K562 (cell line): ENCODE measurements around the gene BARX2. TPM values are rescaled to one million over a fixed set of nuclear protein-coding genes. Genes with fewer than 3 reads are reported as not detected.

Source experiments
- ATAC-seq: fragments of 200-7000 bp; cut with Tn5 transposase; 3 replicates; pipeline ENCODE4 v1.9.1; 2020; ENCODE audit warnings: moderate library complexity
- BruUV-seq: library from RNA; stranded (reverse); fragments of 400-500 nt; replicated peaks from 2 replicates; lab custom pipeline; 2021; lab: Mats Ljungman, UMichigan
- CTCF ChIA-PET: fragments of 300-600 bp; formaldehyde crosslinking; extraction: SDS; loops from one replicate; lab custom pipeline; 2021; ENCODE audit warnings: low intra/inter-chr PET ratio; lab: Yijun Ruan, JAX
- POLR2A ChIA-PET: fragments of 300-600, 350-650 bp; sonication (Branson Sonifier 250); formaldehyde crosslinking; extraction: SDS; loops from one replicate; lab custom pipeline; 2021; ENCODE audit warnings: antibody characterized with exemption, inconsistent platforms; lab: Yijun Ruan, JAX
- DNase-seq, 4 experiments: peaks; one replicate each; pipeline versions ENCODE4 v3.0.0 to v3.0.0-alpha.2; 2011 to 2018; ENCODE audit warnings: low spot score in 3 of 4, mixed read lengths in 3 of 4; ENCODE audit errors: extremely low read depth in 1 of 4
- FAIRE-seq: peaks from 2 replicates; lab custom pipeline; 2011; peaks lifted over from hg19 to GRCh38; lab: Jason Lieb, UNC
- H2AFZ ChIP-seq: 2 replicates; pipeline ENCODE4 v1.6.0; 2011; ENCODE audit warnings: low read depth, low read length, control low read depth, inconsistent platforms
- H3K27ac ChIP-seq: fragments of 200-600 bp; 3 replicates; pipeline ENCODE4 v1.8.0; 2011; ENCODE audit warnings: low read depth, mild to moderate bottlenecking, control low read depth, inconsistent platforms, low read length, moderate library complexity, mixed read lengths; ENCODE audit errors: extremely low read depth
- H3K27me3 ChIP-seq, 2 experiments: fragments of 300-600 bp in 1 of 2; 2 replicates in 1 of 2; 3 replicates in 1 of 2; pipeline versions ENCODE4 v1.6.0 to v1.8.0; 2011; ENCODE audit warnings: inconsistent platforms in 2 of 2, low read length in 2 of 2, mild to moderate bottlenecking in 1 of 2, mixed read lengths in 1 of 2, moderate library complexity in 1 of 2; ENCODE audit not compliant: control insufficient read depth in 2 of 2, insufficient read depth in 2 of 2
- H3K36me3 ChIP-seq: fragments of 300-600 bp; 3 replicates; pipeline ENCODE4 v1.8.0; 2011; ENCODE audit warnings: mild to moderate bottlenecking, low read length, inconsistent platforms; ENCODE audit not compliant: control insufficient read depth, insufficient read depth
- H3K4me1 ChIP-seq, 2 experiments: fragments of 200-600 bp in 1 of 2; replicated peaks in 1 of 2; 2 replicates in 1 of 2; 3 replicates in 1 of 2; pipeline versions ENCODE4 v1.5.1 to v1.8.0; 2011; ENCODE audit warnings: inconsistent platforms in 2 of 2, low read length in 2 of 2, mild to moderate bottlenecking in 1 of 2, mixed read lengths in 1 of 2, moderate library complexity in 1 of 2; ENCODE audit not compliant: control insufficient read depth in 2 of 2, insufficient read depth in 2 of 2
- H3K4me2 ChIP-seq: 2 replicates; pipeline ENCODE4 v1.6.1; 2011; ENCODE audit warnings: low read length, control low read depth, inconsistent platforms, mixed read lengths; ENCODE audit not compliant: insufficient read depth
- H3K4me3 ChIP-seq: fragments of 200-600 bp; sonication (generic), shearing (Covaris generic); 2 replicates; pipeline ENCODE4 v1.5.1; 2016; ENCODE audit warnings: control low read depth, inconsistent platforms
- H3K79me2 ChIP-seq: fragments of 200-600 bp; 3 replicates; pipeline ENCODE4 v1.8.0; 2011; ENCODE audit warnings: low read length, inconsistent platforms; ENCODE audit not compliant: control insufficient read depth, insufficient read depth
- H3K9ac ChIP-seq, 2 experiments: 2 replicates each; pipeline versions ENCODE4 v1.6.0 to v1.6.1; 2011; ENCODE audit warnings: low read depth in 2 of 2, low read length in 2 of 2, control low read depth in 1 of 2, inconsistent platforms in 1 of 2, mild to moderate bottlenecking in 1 of 2, mixed read lengths in 1 of 2; ENCODE audit not compliant: insufficient read depth in 1 of 2
- H3K9me1 ChIP-seq: one replicate; pipeline ENCODE4 v1.6.0; 2011; ENCODE audit warnings: inconsistent platforms, mild to moderate bottlenecking, low read length, moderate library complexity; ENCODE audit not compliant: control insufficient read depth, insufficient read depth
- H3K9me3 ChIP-seq: replicated peaks from 2 replicates; pipeline ENCODE4 v1.5.1; 2011; ENCODE audit warnings: low read depth, low read length, inconsistent platforms; ENCODE audit not compliant: control insufficient read depth, insufficient read depth
- H4K20me1 ChIP-seq: replicated peaks from 2 replicates; pipeline ENCODE4 v1.6.1; 2011; ENCODE audit warnings: low read length, inconsistent platforms, mixed read lengths; ENCODE audit not compliant: control insufficient read depth, insufficient read depth
- KAT2B ChIP-seq: IDR thresholded peaks from one replicate; pipeline ENCODE4 v1.6.1; 2012; ENCODE audit warnings: low read depth, mild to moderate bottlenecking, control low read depth, inconsistent platforms, low read length, moderate library complexity
- KAT8 ChIP-seq: fragments of 450-650 bp; IDR thresholded peaks from 2 replicates; pipeline ENCODE4 v1.6.1; 2016; ENCODE audit warnings: low read depth, mild to moderate bottlenecking
- MCM3 ChIP-seq: fragments of 450-650 bp; IDR thresholded peaks from 2 replicates; pipeline ENCODE4 v1.6.1; 2016
- WGBS: fragments of 100-300 bp; shearing (Covaris generic); methylation state at CpG from one replicate; pipeline ENCODE4 v1.1.6; 2016; ENCODE audit warnings: low coverage, mixed read lengths; ENCODE audit not compliant: insufficient coverage; ENCODE audit errors: missing lambda C conversion rate; 5-methylcytosine and 5-hydroxymethylcytosine counted together
- in situ Hi-C: fragments of 300-500 bp; cut with MboI; formaldehyde crosslinking; loops from 4 replicates; pipeline ENCODE4 v1.15.0; 2018; ENCODE audit warnings: inconsistent platforms, mixed read lengths
- intact Hi-C: fragments of 100-400 bp; cut with micrococcal nuclease; formaldehyde crosslinking; loops from 2 replicates; pipeline ENCODE4 v1.14.2; 2022
- polyA plus RNA-seq, 8 experiments: library from polyadenylated mRNA; depleted of rRNA in 4 of 8; stranded (reverse) in 5 of 8; unstranded in 3 of 8; fragments of >200 nt; fragmentation: Nextera tagmentation in 2 of 8; fragmentation: Illumina TruSeq in 1 of 8; extraction: Ambion mirVana in 2 of 8; extraction: Trizol in 1 of 8; gene quantifications; 2 replicates each; pipeline versions ENCODE4 v1.2.1 to v1.2.3, GENCODE V29; 2011 to 2014; ENCODE audit warnings: inconsistent platforms in 1 of 8, missing spikeins in 1 of 8
- total RNA-seq, 7 experiments: library from RNA; depleted of rRNA in 6 of 7; stranded (reverse); fragments of >200 nt in 6 of 7; fragmentation: Illumina TruSeq in 2 of 7; extraction: Trizol in 2 of 7; gene quantifications; 2 replicates each; pipeline versions ENCODE4 v1.2.1 to v1.2.3, GENCODE V29; 2011 to 2021; ENCODE audit warnings: low replicate concordance in 1 of 7
- TF ChIP-seq, protein P1 (sequence below): fragments of 250-450 bp; sonication (Bioruptor Pico); IDR thresholded peaks from 2 replicates; pipeline ENCODE4 v1.8.0; 2021; ENCODE audit warnings: borderline replicate concordance, mild to moderate bottlenecking, moderate library complexity; ENCODE audit not compliant: poor library complexity, severe bottlenecking
- TF ChIP-seq, protein P2 (sequence below): fragments of 450-650 bp; IDR thresholded peaks from 2 replicates; pipeline ENCODE4 v1.6.1; 2016; ENCODE audit warnings: mild to moderate bottlenecking
- TF ChIP-seq, protein P3 (sequence below), 2 experiments: fragments of 450-650 bp; formaldehyde crosslinking in 1 of 2; IDR thresholded peaks; 2 replicates each; pipeline versions ENCODE4 v1.4.0 to v1.6.1; 2014 to 2020; ENCODE audit warnings: mild to moderate bottlenecking in 2 of 2, borderline replicate concordance in 1 of 2, low read depth in 1 of 2
- TF ChIP-seq, protein P4 (sequence below), 3 experiments: fragments of 200-800 bp in 1 of 3; fragments of 250-450 bp in 1 of 3; fragments of 450-650 bp in 1 of 3; sonication (Bioruptor Pico) in 1 of 3; sonication (Bioruptor generic) in 1 of 3; formaldehyde crosslinking in 1 of 3; IDR thresholded peaks; 2 replicates each; pipeline versions ENCODE4 v1.6.1 to v1.8.0; 2016 to 2022; ENCODE audit warnings: mild to moderate bottlenecking in 2 of 3, missing genetic modification characterization in 2 of 3, missing compliant biosample characterization in 1 of 3, moderate library complexity in 1 of 3

Gene BARX2
- total and polyA plus RNA-seq, 9 of the 15 experiments (the other 6 are each of a cell fraction or from before 2014, with no cell fraction given): not detected

DNA sequence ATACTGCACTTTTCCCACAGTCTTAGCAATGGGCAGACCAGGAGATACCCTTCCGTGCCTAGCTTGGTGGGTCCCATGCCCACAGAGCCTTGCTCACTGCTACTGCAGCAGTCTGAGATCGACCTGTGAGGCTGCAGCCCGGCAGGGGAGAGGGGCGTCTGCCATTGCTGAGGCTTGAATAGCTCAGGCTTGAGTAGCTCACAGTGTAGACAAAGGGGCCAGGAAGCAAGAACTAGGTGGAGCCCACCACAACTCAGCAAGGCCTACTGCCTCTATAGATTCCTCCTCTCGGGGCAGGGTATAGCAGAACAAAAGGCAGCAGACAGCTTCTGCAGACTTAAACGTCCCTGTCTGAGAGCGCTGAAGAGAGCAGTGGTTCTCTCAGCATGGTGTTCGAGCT is 118.1 kb downstream of the BARX2 start:
- Histone ChIP-seq H4K20me1 (no peaks in the 10 kb centered on the region), H3K36me3 (no peaks in the 10 kb centered on the region), H3K4me3 (no peak overlapping the region), H3K4me2 (no peak overlapping the region), H3K9ac (no peak overlapping the region), H3K9me1 (no peaks in the 10 kb centered on the region), H3K27me3 (no peaks in the 10 kb centered on the region), H3K9me3 (no peaks in the 10 kb centered on the region), H3K27ac (no peak overlapping the region), H2AFZ (no peak overlapping the region), H3K4me1 (no peaks in the 10 kb centered on the region), H3K79me2 (no peaks in the 10 kb centered on the region)
- no TSS peak for BruUV-seq
- TF ChIP-seq, protein P1, sequence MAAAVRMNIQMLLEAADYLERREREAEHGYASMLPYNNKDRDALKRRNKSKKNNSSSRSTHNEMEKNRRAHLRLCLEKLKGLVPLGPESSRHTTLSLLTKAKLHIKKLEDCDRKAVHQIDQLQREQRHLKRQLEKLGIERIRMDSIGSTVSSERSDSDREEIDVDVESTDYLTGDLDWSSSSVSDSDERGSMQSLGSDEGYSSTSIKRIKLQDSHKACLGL (CRISPR knock-in tag): no peak
- TF ChIP-seq, protein P2, sequence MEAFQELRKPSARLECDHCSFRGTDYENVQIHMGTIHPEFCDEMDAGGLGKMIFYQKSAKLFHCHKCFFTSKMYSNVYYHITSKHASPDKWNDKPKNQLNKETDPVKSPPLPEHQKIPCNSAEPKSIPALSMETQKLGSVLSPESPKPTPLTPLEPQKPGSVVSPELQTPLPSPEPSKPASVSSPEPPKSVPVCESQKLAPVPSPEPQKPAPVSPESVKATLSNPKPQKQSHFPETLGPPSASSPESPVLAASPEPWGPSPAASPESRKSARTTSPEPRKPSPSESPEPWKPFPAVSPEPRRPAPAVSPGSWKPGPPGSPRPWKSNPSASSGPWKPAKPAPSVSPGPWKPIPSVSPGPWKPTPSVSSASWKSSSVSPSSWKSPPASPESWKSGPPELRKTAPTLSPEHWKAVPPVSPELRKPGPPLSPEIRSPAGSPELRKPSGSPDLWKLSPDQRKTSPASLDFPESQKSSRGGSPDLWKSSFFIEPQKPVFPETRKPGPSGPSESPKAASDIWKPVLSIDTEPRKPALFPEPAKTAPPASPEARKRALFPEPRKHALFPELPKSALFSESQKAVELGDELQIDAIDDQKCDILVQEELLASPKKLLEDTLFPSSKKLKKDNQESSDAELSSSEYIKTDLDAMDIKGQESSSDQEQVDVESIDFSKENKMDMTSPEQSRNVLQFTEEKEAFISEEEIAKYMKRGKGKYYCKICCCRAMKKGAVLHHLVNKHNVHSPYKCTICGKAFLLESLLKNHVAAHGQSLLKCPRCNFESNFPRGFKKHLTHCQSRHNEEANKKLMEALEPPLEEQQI: no peak
- TF ChIP-seq KAT8 (no peak), MCM3 (no peak), KAT2B (no peak)
- TF ChIP-seq, protein P3, sequence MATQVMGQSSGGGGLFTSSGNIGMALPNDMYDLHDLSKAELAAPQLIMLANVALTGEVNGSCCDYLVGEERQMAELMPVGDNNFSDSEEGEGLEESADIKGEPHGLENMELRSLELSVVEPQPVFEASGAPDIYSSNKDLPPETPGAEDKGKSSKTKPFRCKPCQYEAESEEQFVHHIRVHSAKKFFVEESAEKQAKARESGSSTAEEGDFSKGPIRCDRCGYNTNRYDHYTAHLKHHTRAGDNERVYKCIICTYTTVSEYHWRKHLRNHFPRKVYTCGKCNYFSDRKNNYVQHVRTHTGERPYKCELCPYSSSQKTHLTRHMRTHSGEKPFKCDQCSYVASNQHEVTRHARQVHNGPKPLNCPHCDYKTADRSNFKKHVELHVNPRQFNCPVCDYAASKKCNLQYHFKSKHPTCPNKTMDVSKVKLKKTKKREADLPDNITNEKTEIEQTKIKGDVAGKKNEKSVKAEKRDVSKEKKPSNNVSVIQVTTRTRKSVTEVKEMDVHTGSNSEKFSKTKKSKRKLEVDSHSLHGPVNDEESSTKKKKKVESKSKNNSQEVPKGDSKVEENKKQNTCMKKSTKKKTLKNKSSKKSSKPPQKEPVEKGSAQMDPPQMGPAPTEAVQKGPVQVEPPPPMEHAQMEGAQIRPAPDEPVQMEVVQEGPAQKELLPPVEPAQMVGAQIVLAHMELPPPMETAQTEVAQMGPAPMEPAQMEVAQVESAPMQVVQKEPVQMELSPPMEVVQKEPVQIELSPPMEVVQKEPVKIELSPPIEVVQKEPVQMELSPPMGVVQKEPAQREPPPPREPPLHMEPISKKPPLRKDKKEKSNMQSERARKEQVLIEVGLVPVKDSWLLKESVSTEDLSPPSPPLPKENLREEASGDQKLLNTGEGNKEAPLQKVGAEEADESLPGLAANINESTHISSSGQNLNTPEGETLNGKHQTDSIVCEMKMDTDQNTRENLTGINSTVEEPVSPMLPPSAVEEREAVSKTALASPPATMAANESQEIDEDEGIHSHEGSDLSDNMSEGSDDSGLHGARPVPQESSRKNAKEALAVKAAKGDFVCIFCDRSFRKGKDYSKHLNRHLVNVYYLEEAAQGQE (IDR thresholded peaks at IDR 0.05; ENCODE audit: borderline replicate concordance): no peak
- TF ChIP-seq, protein P3 (CRISPR knock-in tag; IDR thresholded peaks at IDR 0.05; ENCODE audit: low read depth): no peak
- TF ChIP-seq, protein P4, sequence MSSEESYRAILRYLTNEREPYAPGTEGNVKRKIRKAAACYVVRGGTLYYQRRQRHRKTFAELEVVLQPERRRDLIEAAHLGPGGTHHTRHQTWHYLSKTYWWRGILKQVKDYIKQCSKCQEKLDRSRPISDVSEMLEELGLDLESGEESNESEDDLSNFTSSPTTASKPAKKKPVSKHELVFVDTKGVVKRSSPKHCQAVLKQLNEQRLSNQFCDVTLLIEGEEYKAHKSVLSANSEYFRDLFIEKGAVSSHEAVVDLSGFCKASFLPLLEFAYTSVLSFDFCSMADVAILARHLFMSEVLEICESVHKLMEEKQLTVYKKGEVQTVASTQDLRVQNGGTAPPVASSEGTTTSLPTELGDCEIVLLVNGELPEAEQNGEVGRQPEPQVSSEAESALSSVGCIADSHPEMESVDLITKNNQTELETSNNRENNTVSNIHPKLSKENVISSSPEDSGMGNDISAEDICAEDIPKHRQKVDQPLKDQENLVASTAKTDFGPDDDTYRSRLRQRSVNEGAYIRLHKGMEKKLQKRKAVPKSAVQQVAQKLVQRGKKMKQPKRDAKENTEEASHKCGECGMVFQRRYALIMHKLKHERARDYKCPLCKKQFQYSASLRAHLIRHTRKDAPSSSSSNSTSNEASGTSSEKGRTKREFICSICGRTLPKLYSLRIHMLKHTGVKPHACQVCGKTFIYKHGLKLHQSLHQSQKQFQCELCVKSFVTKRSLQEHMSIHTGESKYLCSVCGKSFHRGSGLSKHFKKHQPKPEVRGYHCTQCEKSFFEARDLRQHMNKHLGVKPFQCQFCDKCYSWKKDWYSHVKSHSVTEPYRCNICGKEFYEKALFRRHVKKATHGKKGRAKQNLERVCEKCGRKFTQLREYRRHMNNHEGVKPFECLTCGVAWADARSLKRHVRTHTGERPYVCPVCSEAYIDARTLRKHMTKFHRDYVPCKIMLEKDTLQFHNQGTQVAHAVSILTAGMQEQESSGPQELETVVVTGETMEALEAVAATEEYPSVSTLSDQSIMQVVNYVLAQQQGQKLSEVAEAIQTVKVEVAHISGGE (CRISPR knock-in tag; IDR thresholded peaks at IDR 0.05): no peak
- in situ Hi-C loops: no loop called here
- WGBS: 0% methylated on average over 8 of the region's 8 CpGs
- ChIA-PET POLR2A (no interaction called here), CTCF (no interaction called here)
- FAIRE-seq: no peak
- intact Hi-C loops: no loop called here
- ATAC-seq: no peak
- no peak for DNase-seq
